SK-N-SH treated with all-trans-retinoic acid at 6 μM for 48 hours (cell line): Measurements from ENCODE around the gene KCNA5.

Experiments
- ATAC-seq: fragments of 200-7000 bp; cut with Tn5 transposase; 3 replicates; pipeline ENCODE4 v1.9.1; 2020; ENCODE audit warnings: mild to moderate bottlenecking, moderate library complexity
- ARNTL ChIP-seq: fragments of 450-650 bp; formaldehyde crosslinking; IDR thresholded peaks from 2 replicates; pipeline ENCODE4 v1.5.0; 2020; ENCODE audit warnings: low read depth, mild to moderate bottlenecking, moderate library complexity, borderline replicate concordance
- BACH2 ChIP-seq: fragments of 250-450 bp; sonication (Bioruptor Pico); IDR thresholded peaks from 2 replicates; pipeline ENCODE4 v1.9.0; 2021; ENCODE audit warnings: mild to moderate bottlenecking, borderline replicate concordance
- CREB5 ChIP-seq: fragments of 250-450 bp; sonication (Bioruptor Pico); IDR thresholded peaks from 2 replicates; pipeline ENCODE4 v1.5.1; 2020; ENCODE audit warnings: low read depth, mild to moderate bottlenecking, moderate library complexity
- CSDC2 ChIP-seq: fragments of 250-450 bp; sonication (Bioruptor Pico); IDR thresholded peaks from 2 replicates; pipeline ENCODE4 v1.5.0; 2020; ENCODE audit warnings: mild to moderate bottlenecking, moderate library complexity
- CSRNP3 ChIP-seq: fragments of 250-450 bp; sonication (Bioruptor Pico); IDR thresholded peaks from 2 replicates; pipeline ENCODE4 v1.5.1; 2021; ENCODE audit warnings: mild to moderate bottlenecking, moderate library complexity
- ESRRG ChIP-seq: fragments of 250-450 bp; sonication (Bioruptor Pico); IDR thresholded peaks from 2 replicates; pipeline ENCODE4 v1.6.1; 2021; ENCODE audit warnings: mild to moderate bottlenecking
- GLIS3 ChIP-seq: fragments of 250-450 bp; sonication (Bioruptor Pico); IDR thresholded peaks from 2 replicates; pipeline ENCODE4 v1.5.0; 2020; ENCODE audit warnings: mild to moderate bottlenecking, moderate library complexity
- ISL1 ChIP-seq: fragments of 250-450 bp; sonication (Bioruptor Pico); IDR thresholded peaks from 2 replicates; pipeline ENCODE4 v2.1.2; 2022; ENCODE audit warnings: mild to moderate bottlenecking, moderate library complexity
- OSR1 ChIP-seq: fragments of 250-450 bp; sonication (Bioruptor Pico); IDR thresholded peaks from 2 replicates; pipeline ENCODE4 v1.8.0; 2022; ENCODE audit warnings: moderate library complexity, mild to moderate bottlenecking, inconsistent platforms
- POU6F1 ChIP-seq: fragments of 250-450 bp; sonication (Bioruptor Pico); IDR thresholded peaks from 2 replicates; pipeline ENCODE4 v1.8.0; 2021; ENCODE audit warnings: low read depth, mild to moderate bottlenecking, moderate library complexity, borderline replicate concordance
- PPARA ChIP-seq: fragments of 250-450 bp; sonication (Bioruptor Pico); IDR thresholded peaks from 2 replicates; pipeline ENCODE4 v1.5.0; 2020; ENCODE audit warnings: mild to moderate bottlenecking, borderline replicate concordance
- RARB ChIP-seq: fragments of 250-450 bp; sonication (Bioruptor Pico); IDR thresholded peaks from 2 replicates; pipeline ENCODE4 v1.8.0; 2021; ENCODE audit warnings: mild to moderate bottlenecking, moderate library complexity
- SNAI2 ChIP-seq: fragments of 250-450 bp; sonication (Bioruptor Pico); IDR thresholded peaks from 2 replicates; pipeline ENCODE4 v1.5.0; 2020; ENCODE audit warnings: mild to moderate bottlenecking, moderate library complexity
- TCF4 ChIP-seq: fragments of 250-450 bp; sonication (Bioruptor Pico); IDR thresholded peaks from 2 replicates; pipeline ENCODE4 v1.8.0; 2021; ENCODE audit warnings: mild to moderate bottlenecking, moderate library complexity, borderline replicate concordance
- TOX ChIP-seq: fragments of 250-450 bp; sonication (Bioruptor Pico); IDR thresholded peaks from 2 replicates; pipeline ENCODE4 v1.8.0; 2021; ENCODE audit warnings: mild to moderate bottlenecking, moderate library complexity, borderline replicate concordance
- TSHZ2 ChIP-seq: fragments of 250-450 bp; sonication (Bioruptor Pico); IDR thresholded peaks from 2 replicates; pipeline ENCODE4 v1.5.0; 2020; ENCODE audit warnings: mild to moderate bottlenecking, moderate library complexity
- ZC3H10 ChIP-seq: fragments of 250-450 bp; sonication (Bioruptor Pico); IDR thresholded peaks from 2 replicates; pipeline ENCODE4 v1.5.1; 2021; ENCODE audit warnings: mild to moderate bottlenecking, moderate library complexity
- ZFP3 ChIP-seq: fragments of 250-450 bp; sonication (Bioruptor Pico); IDR thresholded peaks from 2 replicates; pipeline ENCODE4 v1.5.0; 2020; ENCODE audit warnings: mild to moderate bottlenecking, moderate library complexity
- ZNF565 ChIP-seq: fragments of 450-650 bp; formaldehyde crosslinking; conservative IDR thresholded peaks from 2 replicates; pipeline ENCODE4 v1.5.0; 2020; ENCODE audit warnings: low read depth, mild to moderate bottlenecking, moderate library complexity
- ZNF70 ChIP-seq: fragments of 450-650 bp; formaldehyde crosslinking; IDR thresholded peaks from 2 replicates; pipeline ENCODE4 v1.5.0; 2020; ENCODE audit warnings: mild to moderate bottlenecking, moderate library complexity
- ZNF8 ChIP-seq: fragments of 450-650 bp; formaldehyde crosslinking; IDR thresholded peaks from 2 replicates; pipeline ENCODE4 v1.5.0; 2020; ENCODE audit warnings: mild to moderate bottlenecking, moderate library complexity
- TF ChIP-seq, protein P1 (sequence below): fragments of 250-450 bp; sonication (Bioruptor Pico); IDR thresholded peaks from 2 replicates; pipeline ENCODE4 v1.8.0; 2020; ENCODE audit warnings: mild to moderate bottlenecking, moderate library complexity, borderline replicate concordance

Gene KCNA5

GRCh38 chr12:5027046-5027821 lies 16.4 kb upstream of the KCNA5 start:
- no peak for TF ChIP-seq ZNF565 (CRISPR knock-in tag)
- ATAC-seq, result no peak

GRCh38 chr12:5030066-5030465 lies 13.6 kb upstream of the KCNA5 start:
- ATAC-seq, result no peak
- no peak for TF ChIP-seq BACH2
- TF ChIP-seq ZC3H10 (CRISPR knock-in tag), result no peak
- no peak for TF ChIP-seq SNAI2 (CRISPR knock-in tag)
- TF ChIP-seq CSDC2 (CRISPR knock-in tag), result no peak
- no peak for TF ChIP-seq POU6F1
- TF ChIP-seq CREB5, result no peak
- no peak for TF ChIP-seq TSHZ2 (CRISPR knock-in tag)
- no peak for TF ChIP-seq ZNF8 (CRISPR knock-in tag)
- no peak for TF ChIP-seq ZNF70 (CRISPR knock-in tag)
- no peak for TF ChIP-seq ESRRG (CRISPR knock-in tag)
- no peak for TF ChIP-seq GLIS3 (CRISPR knock-in tag)
- TF ChIP-seq RARB, result no peak
- no peak for TF ChIP-seq OSR1
- TF ChIP-seq, protein P1, sequence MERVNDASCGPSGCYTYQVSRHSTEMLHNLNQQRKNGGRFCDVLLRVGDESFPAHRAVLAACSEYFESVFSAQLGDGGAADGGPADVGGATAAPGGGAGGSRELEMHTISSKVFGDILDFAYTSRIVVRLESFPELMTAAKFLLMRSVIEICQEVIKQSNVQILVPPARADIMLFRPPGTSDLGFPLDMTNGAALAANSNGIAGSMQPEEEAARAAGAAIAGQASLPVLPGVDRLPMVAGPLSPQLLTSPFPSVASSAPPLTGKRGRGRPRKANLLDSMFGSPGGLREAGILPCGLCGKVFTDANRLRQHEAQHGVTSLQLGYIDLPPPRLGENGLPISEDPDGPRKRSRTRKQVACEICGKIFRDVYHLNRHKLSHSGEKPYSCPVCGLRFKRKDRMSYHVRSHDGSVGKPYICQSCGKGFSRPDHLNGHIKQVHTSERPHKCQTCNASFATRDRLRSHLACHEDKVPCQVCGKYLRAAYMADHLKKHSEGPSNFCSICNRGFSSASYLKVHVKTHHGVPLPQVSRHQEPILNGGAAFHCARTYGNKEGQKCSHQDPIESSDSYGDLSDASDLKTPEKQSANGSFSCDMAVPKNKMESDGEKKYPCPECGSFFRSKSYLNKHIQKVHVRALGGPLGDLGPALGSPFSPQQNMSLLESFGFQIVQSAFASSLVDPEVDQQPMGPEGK (CRISPR knock-in tag), result no peak
- TF ChIP-seq ZNF565 (CRISPR knock-in tag), result no peak
- TF ChIP-seq TOX (CRISPR knock-in tag), result no peak
- no peak for TF ChIP-seq TCF4 (CRISPR knock-in tag)
- TF ChIP-seq PPARA (CRISPR knock-in tag), result no peak

DNA sequence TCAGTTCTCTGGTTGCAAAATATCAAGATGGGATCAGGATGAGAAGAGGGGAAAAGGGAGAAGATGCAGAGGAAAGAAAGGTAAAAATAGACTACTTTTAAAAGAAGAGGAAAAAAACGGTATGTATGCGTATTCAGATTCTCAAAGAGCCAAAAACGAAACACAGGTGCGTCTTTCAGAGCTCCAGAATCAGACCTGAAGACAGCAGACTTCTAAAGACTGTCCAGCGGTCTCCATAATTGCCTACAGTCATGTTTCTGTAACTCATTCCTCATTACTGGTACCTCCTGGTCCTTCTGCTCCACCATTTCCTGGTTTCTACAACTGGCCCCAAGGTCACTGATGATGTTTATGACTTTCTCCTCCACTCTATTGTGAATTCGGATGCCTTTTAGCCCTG lies 12.4 kb upstream of the KCNA5 start:
- TF ChIP-seq ZC3H10 (CRISPR knock-in tag), result no peak
- no peak for TF ChIP-seq ARNTL (CRISPR knock-in tag)
- TF ChIP-seq ESRRG (CRISPR knock-in tag), result no peak
- TF ChIP-seq OSR1, result no peak
- TF ChIP-seq ISL1 (CRISPR knock-in tag), result no peak
- TF ChIP-seq CREB5, result no peak
- no peak for TF ChIP-seq POU6F1
- no peak for TF ChIP-seq ZFP3
- TF ChIP-seq GLIS3 (CRISPR knock-in tag), result no peak
- no peak for TF ChIP-seq TCF4 (CRISPR knock-in tag)
- no peak for TF ChIP-seq ZNF565 (CRISPR knock-in tag)
- TF ChIP-seq, protein P1 (CRISPR knock-in tag), result no peak
- no peak for TF ChIP-seq RARB
- TF ChIP-seq CSRNP3 (CRISPR knock-in tag), result no peak
- no peak for TF ChIP-seq SNAI2 (CRISPR knock-in tag)
- ATAC-seq, result no peak
